Body of pancreas (tissue), 4 donors: ENCODE results near the gene EDN1. TPM values are rescaled to one million over a fixed set of nuclear protein-coding genes. Genes with fewer than 3 reads are reported as not detected.

Experiments
- ATAC-seq: fragments of 150-250 bp; one replicate; pipeline ENCODE4 v1.9.1; 2016
- DNase-seq, 4 donors: peaks; one replicate each; pipeline ENCODE4 v3.0.0-alpha.2; 2019
- H3K27ac ChIP-seq, 4 donors: fragments of 200-600 bp; sonication (generic); 1 replicate in 3 of 4; 2 replicates in 1 of 4; pipeline versions ENCODE4 v1.5.1 to v1.6.1; 2016 to 2019; ENCODE audit warnings: mild to moderate bottlenecking in 1 of 4, mixed read lengths in 1 of 4, moderate library complexity in 1 of 4
- H3K27me3 ChIP-seq, 2 donors: fragments of 200-600 bp; sonication (generic); one replicate each; pipeline ENCODE4 v1.6.0; 2016; ENCODE audit warnings: mild to moderate bottlenecking in 1 of 2
- H3K36me3 ChIP-seq, 2 donors: fragments of 200-600 bp; sonication (generic); replicated peaks in 1 of 2; 2 replicates each; pipeline ENCODE4 v1.5.1; 2016; ENCODE audit warnings: low read depth in 2 of 2; ENCODE audit not compliant: insufficient read depth in 1 of 2
- H3K4me1 ChIP-seq: fragments of 200-600 bp; sonication (generic); one replicate; pipeline ENCODE4 v1.6.0; 2016
- H3K4me3 ChIP-seq, 2 donors: fragments of 200-600 bp; sonication (generic); 1 replicate in 1 of 2; 2 replicates in 1 of 2; pipeline ENCODE4 v1.5.1; 2016 to 2019
- H3K9me3 ChIP-seq, 3 donors: fragments of 200-600 bp; sonication (generic); 1 replicate in 2 of 3; 2 replicates in 1 of 3; pipeline ENCODE4 v1.5.1; 2016
- POLR2A ChIP-seq, 3 donors: fragments of 450-650 bp; IDR thresholded peaks; one replicate each; pipeline ENCODE4 v1.6.1; 2016; ENCODE audit warnings: antibody characterized with exemption in 3 of 3, mild to moderate bottlenecking in 2 of 3
- WGBS, 2 donors: methylation state at CpG; one replicate each; pipeline ENCODE4 v1.1.5; 2017; 5-methylcytosine and 5-hydroxymethylcytosine counted together
- intact Hi-C: fragments of 100-400 bp; cut with DNase I; formaldehyde crosslinking; loops from one replicate; pipeline ENCODE4 v1.15.1; 2023
- total RNA-seq, 2 donors: library from RNA; depleted of rRNA; stranded (reverse); fragments of >200 nt; gene quantifications; one replicate each; pipeline ENCODE4 v1.1.0, GENCODE V29; 2016
- TF ChIP-seq, protein P1 (sequence below), 7 experiments: fragments of 450-650 bp in 4 of 7; fragments of 200-600 bp in 3 of 7; sonication (generic) in 3 of 7; IDR thresholded peaks; one replicate each; pipeline ENCODE4 v1.5.1; 2016 to 2019; ENCODE audit warnings: antibody characterized with exemption in 7 of 7

EDN1 gene
- total RNA-seq, 2 donors from 2014 or later = 0.66 to 19.7 TPM

DNA sequence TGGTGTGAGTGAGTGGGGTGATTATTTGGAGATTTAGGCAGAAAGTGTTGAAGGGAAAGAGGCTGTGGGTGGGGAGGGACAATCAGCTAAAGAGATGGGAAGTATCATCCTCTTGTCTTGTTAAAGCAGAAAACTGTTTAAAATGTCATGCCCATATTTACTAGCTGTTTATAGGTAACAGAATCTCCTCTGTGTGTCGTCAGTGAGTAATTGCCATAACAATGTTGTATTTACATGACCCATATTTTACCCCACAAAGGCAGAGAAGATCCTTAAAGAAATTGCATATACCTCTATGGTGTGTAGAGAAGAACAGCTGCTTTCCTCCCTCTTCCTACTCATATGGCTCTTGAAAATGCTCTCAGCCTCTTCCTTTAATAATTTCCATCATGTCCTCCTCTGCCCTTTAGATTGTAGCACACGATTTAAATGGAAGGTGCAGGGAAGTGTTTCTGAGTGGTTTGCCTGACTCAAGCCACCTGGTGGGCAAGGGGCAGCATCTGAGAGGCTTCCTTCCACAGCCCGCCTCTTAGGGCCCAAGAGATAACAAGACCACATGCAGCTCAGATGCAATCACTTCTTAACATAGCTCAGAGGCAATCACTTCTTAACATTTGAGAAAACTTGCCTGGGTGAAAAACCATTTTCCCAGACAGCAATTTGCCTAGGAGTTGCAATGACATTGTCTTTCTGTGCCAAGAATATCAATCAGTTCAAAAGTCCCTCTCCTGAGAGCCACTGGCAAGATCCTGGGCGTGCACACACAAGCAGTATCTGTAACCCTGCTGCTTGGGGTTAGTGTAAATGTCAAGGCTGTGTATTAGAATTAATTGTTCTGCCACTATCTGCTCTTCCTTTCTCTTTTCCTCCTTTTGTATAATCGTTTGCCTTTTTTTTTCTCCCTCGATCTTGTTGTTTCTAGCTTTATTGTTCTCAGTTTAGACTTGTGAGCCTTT, 44.1 kb upstream of the EDN1 start:
- Histone ChIP-seq H3K27me3 (no peaks in the 10 kb centered on the region), H3K4me1 (no peaks in the 10 kb centered on the region), H3K36me3 (no peaks in the 10 kb centered on the region), H3K9me3 (no peaks in the 10 kb centered on the region), H3K27ac (no peak overlapping the region), H3K4me3 (no peak overlapping the region)
- TF ChIP-seq, protein P1, sequence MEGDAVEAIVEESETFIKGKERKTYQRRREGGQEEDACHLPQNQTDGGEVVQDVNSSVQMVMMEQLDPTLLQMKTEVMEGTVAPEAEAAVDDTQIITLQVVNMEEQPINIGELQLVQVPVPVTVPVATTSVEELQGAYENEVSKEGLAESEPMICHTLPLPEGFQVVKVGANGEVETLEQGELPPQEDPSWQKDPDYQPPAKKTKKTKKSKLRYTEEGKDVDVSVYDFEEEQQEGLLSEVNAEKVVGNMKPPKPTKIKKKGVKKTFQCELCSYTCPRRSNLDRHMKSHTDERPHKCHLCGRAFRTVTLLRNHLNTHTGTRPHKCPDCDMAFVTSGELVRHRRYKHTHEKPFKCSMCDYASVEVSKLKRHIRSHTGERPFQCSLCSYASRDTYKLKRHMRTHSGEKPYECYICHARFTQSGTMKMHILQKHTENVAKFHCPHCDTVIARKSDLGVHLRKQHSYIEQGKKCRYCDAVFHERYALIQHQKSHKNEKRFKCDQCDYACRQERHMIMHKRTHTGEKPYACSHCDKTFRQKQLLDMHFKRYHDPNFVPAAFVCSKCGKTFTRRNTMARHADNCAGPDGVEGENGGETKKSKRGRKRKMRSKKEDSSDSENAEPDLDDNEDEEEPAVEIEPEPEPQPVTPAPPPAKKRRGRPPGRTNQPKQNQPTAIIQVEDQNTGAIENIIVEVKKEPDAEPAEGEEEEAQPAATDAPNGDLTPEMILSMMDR (IDR thresholded peaks at IDR 0.05) = no peak
- TF ChIP-seq POLR2A (IDR thresholded peaks at IDR 0.05) = no peak
- intact Hi-C loops = no loop called here
- WGBS, 2 donors = 63 to 64% methylated on average over 6 of the region's 6 CpGs
- DNase-seq = no peak
- no peak for ATAC-seq

GRCh38 chr6:12246900-12247299, 43.3 kb upstream of the EDN1 start:
- no peak for DNase-seq
- Histone ChIP-seq H3K27me3 (no peaks in the 10 kb centered on the region), H3K36me3 (no peaks in the 10 kb centered on the region), H3K4me3 (no peak overlapping the region), H3K9me3 (no peaks in the 10 kb centered on the region), H3K4me1 (no peaks in the 10 kb centered on the region), H3K27ac (no peak overlapping the region)
- WGBS, 2 donors = 92 to 96% methylated on average over 2 of the region's 2 CpGs
- TF ChIP-seq, protein P1 (IDR thresholded peaks at IDR 0.05) = no peak
- no peak for TF ChIP-seq POLR2A (IDR thresholded peaks at IDR 0.05)
- intact Hi-C loops = no loop called here
- ATAC-seq = no peak

GRCh38 chr6:12249541-12250382, 40.4 kb upstream of the EDN1 start:
- Histone ChIP-seq H3K4me1 (no peaks in the 10 kb centered on the region), H3K9me3 (no peaks in the 10 kb centered on the region), H3K27ac (no peak overlapping the region), H3K27me3 (no peaks in the 10 kb centered on the region), H3K4me3 (no peak overlapping the region), H3K36me3 (no peaks in the 10 kb centered on the region)
- intact Hi-C loops = no loop called here
- ATAC-seq (no peak), DNase-seq (no peak)
- 67 to 78% methylated on average over 4 of the region's 4 CpGs for WGBS, 2 donors
- TF ChIP-seq, protein P1 (IDR thresholded peaks at IDR 0.05) = no peak
- no peak for TF ChIP-seq POLR2A (IDR thresholded peaks at IDR 0.05)

DNA sequence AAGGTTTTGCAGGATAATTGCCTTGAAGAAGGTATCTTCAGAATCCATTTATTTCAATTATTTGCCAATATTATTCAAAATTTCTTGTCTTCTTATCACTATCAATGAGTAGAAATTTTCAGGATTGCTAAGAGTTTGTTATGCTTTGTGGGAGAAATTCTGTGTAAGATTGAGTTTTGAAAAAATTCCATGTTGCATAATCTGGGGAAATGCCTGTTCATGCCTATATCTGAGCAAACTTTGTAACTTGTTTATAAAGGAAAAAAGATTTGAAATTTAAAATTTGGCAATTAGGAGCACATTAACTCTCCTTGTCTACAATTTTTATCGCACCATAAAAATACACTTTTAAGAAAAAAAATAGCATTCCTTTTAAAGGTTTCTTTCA, 39.8 kb upstream of the EDN1 start:
- no peaks in the 10 kb centered on the region for H3K4me1 ChIP-seq
- H3K36me3 ChIP-seq = no peaks in the 10 kb centered on the region
- no peak for TF ChIP-seq POLR2A (IDR thresholded peaks at IDR 0.05)
- TF ChIP-seq, protein P1 (IDR thresholded peaks at IDR 0.05) = no peak
- no peak for DNase-seq
- no peak for ATAC-seq
- no peaks in the 10 kb centered on the region for H3K9me3 ChIP-seq
- no peaks in the 10 kb centered on the region for H3K27me3 ChIP-seq
- WGBS, 2 donors = 96 to 100% methylated on average over 1 of the region's 1 CpG
- no peak overlapping the region for H3K27ac ChIP-seq
- H3K4me3 ChIP-seq = no peak overlapping the region
- intact Hi-C loops = no loop called here
